ENCODE data around the gene DROSHA.
"Not testable (repeated sequence)": the region's sequence is repeated elsewhere in the genome, so short reads cannot be mapped to it uniquely, and the experiment has no call there.

The DROSHA gene

DNA sequence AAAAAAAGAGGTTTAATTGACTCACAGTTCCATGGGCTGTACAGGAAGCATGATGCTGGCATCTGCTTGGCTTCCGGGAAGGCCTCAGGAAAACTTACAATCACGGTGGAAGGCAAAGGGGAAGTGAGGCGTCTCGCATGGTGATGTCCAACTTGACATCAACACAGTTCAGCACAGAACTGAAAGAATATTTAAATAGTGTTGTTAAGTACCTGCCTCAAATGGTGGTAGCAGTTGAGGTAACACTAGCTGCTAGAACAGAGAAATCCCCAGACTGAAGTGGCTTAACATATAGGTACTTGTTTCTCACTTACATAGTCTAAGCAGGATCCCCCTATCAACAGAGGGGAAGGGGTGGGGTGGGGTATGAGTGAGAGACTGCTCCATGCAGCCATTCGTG is 141.6 kb downstream of the DROSHA start:
- no peak for FAIRE-seq
- no peak for DNase-seq (ENCODE audit: insufficient read length, low spot score)

DNA sequence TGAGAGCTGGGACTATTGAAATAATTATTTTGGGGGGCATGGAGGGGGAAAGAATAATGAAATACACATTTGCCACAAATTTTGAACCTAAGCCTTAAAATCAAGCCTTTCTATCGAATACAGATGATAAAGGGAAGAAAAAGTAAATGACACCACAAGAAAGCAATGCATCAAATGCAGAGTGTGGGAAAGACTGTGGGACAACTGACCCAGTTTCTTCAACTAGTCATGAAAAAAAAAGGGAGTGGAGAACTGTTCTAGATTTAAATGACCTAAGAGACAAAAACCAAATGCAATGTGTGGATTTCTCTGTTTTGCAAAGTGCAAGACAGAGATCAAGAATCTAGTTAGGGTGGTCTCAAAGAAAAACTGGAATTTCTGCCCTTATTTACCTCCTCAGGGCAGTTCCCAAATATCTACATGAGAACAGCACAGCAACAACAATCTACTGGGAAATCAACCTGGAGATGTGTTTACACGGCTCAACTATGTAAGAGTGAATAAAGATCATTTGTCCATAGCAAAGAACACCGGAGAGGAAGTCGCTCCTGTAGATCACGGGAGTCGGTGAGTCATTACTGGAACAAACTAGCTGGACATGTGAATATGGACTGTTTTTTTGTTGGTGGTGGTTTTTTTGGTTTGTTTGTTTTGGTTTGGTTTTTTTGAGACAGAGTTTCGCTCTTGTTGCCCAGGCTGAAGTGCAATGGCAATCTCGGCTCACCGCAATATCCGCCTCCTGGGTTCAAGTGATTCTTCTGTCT is 145.9 kb downstream of the DROSHA start:
- FAIRE-seq (no peak), DNase-seq (ENCODE audit: insufficient read length, low spot score) (no peak)

DNA sequence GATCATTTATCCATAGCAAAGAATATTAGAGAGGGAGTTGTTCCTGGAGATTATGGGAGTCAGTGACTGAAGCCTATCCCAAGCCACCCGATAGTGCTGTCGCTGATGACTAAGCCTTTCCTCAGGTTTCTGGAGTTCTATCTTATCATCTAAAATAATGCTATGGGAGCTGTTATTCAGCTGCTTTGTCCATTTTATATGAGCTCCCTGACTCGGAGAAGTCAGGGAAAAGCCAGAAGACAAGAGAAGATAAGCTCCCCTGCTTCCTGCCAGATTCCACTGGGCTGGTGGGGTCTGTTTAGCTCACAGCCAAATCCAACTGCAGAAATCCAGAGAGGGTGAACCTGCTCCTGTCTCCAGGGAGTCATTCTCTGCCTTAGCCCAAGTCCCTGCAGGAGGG is 148.2 kb downstream of the DROSHA start:
- DNase-seq (ENCODE audit: insufficient read length, low spot score) (peak; percentile 56), FAIRE-seq (no peak)

DNA sequence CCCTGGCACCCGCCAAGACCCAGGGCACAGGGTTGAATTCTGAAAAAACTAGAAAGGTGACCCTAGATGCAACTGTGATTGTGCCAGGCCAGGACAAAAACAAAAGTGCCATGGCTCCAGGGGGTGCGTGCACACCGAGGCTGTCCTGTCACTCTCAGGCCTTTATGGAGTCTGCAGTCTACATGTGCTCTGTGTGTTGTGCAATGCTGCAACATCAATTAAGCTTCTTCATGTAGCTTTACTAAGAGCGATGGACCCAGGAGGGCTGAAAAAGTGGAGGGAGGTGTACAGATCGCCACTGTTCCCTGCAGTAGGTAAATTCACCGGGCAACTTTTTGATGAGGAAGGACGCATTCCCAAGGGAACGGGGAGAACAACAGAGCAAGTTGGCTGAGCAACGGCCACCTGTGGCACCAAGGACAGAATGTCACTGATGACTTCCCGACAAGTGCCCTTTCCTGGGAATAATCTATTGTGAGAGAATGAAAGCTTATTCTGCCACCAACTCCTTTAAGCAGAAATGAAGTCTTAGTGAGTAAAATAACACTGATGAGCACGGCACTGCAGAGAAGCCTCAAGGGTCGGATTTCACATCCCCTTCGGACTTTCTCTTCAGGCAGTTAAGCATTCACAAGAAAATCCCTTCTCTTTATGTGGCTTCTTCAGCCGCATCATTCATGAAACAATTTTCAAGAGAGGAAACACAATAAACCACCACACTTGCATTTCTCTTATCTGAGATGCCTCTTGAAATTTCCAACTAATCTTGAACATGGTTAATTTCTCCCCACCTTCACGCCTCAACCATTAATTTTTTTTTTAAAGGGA is 149.6 kb downstream of the DROSHA start:
- FAIRE-seq (no peak), DNase-seq (ENCODE audit: insufficient read length, low spot score) (no peak)

DNA sequence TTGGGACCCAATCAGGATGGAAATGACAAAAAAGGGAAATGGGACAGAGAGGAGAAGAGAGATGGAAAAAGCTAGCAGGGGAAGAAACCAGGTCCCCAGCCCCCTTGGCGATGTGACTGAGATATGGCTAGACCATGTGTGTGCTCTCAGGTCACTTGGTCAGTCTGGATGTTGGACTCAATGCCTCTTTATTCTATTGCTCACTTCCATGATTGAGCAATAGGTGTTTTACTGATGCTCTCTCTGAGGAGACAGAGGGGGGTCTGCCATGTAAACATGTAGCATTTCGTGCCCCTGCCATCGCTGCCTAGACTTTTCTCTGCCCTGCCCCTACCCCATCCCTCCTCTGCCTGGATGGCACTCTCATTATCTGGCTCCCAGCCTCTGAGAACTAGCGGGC is 150.6 kb downstream of the DROSHA start:
- no peak for FAIRE-seq

DNA sequence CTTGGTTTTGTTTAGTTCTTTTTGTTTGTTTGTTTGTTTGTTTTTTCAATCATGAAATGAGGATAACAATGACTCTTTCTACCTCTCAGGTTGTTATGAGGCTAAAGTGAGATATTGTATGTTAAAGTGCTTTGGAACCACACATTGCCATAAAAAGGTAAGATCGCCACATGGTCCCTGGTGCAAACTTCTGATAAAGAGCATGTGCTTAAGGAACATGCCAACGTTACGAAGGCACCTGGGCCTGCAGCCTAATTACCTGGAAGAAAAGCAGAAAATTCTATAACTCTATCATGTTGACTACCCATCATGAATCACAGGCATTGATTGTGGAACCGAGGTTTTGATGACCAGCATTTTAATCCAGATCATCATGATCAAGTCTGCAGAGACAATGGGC is 151.8 kb downstream of the DROSHA start:
- FAIRE-seq = no peak
- no peak for DNase-seq (ENCODE audit: insufficient read length, low spot score)

More for the DNA sequence above, 150.6 kb downstream of the DROSHA start:
- no peak for DNase-seq (ENCODE audit: insufficient read length, low spot score)

DNA sequence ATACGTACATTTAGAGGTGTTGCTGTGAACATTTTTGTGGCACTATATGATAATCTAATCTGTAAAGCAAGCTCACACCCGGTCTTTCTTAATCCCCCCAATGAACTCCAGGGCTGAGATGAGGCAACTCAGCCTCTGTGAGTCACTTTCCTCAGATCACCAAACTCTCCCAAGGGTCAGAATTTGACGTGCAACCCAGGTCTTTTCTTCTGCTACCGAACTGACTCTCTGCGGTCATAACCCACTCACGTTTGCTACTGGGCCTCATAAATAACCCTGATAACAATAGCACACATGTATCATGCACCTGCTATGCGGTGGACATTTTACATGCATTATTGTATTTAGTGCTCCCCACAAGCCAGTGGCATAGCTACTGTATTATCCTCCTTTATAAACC is 153.1 kb downstream of the DROSHA start:
- no peak for FAIRE-seq
- no peak for DNase-seq (ENCODE audit: insufficient read length, low spot score)

DNA sequence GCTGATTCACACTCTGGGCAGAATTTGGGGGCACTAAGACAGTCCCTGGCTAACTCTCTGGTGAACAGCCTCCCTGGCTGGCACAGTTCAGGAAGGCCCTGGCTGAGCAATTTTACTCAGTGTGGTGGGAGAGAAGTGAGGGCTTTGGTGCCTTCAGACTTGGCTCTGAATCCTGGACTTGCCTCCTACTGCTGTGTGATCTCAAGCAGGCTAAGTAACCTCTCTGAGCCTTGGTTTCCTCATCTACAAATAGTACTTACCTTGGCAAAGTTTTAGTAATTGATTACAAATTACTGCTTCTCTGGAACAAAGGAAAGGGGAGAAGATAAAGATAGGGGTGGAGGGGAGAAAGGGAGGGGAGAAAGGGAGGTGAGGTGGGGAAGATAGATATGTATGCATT is 153.8 kb downstream of the DROSHA start:
- DNase-seq (ENCODE audit: insufficient read length, low spot score) = no peak
- no peak for FAIRE-seq

DNA sequence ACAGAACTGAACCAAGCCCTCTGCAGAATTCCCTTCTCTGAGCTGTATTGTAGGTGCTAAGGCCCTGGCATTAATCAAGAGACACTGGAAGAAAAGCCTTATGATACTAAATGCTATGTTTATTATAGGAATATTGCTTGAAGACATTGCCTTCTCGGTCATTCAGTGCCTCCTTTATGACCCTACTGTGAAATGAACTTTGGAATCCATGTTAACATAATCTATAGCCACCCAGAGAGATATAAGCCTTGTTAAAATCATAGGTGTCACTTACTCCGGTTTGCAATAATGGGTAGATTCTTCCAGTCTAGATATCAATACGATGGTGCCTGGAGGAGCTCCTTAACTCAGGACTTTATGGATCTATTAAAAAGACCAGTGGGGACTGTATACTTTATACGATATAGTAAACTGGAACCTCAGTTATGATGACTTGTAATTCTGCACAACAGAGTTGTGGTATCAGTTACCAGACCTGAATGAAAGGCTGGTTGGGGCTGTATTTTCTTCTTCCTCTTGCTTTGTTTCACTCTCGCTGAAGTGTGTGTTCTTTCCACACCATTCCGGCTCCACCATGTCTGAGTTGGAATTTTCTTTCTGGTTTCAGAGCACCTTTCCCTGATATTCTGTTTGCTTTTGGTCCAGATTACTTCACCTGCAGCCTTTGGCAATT is 154.5 kb downstream of the DROSHA start:
- DNase-seq (ENCODE audit: insufficient read length, low spot score) = no peak
- peak; percentile 13 for FAIRE-seq

DNA sequence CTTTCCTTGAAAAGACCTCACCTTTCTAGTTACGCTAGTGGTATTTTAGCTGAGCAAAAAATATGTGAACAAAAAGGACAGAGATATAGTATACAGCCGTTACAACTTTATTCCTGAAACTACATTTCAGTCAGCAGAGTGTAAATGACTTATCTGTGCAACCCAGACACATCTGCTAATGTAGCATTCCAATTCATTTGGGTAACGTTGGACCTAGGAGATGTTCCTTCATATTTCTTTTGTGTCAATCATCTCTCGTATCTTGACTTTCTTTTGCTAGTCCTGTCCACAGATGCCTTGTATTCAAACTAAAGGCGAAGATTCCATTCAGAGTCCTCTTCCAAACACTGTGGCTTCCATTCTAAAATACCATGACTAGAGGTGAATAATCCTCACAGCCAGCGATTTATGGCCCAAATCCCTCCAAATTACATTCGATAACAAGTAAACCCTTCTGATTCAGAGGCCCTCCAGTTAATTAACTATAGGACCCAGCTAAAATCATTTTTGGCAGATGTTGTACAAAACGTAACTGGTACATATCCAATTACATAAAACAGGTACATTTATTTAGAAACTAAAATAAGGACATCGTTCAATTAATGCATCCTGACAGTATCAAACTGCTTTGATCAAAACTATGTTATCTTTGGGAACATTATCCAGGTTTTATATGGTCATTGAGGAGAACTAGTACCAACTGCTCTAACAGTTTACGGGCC is 155.7 kb downstream of the DROSHA start:
- DNase-seq (ENCODE audit: insufficient read length, low spot score) (no peak), FAIRE-seq (no peak)

DNA sequence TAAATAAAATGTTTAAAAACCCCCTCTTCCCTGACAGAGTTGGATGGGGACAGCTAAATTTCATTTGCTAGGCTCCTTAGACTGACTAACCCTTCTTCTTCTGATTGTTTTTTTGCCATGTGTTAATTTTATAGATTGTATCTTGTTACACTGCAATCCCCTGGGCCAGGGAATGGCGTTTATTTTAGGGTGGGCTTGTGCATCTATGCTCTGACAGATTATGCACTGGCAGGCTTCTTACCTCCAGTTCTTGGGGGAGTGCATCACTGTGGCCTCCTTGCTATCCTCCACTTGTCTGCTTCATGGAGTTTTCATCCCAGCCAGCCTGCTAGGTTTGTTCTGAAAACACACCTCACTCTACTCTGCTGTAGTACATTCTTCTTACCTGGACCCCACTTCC is 159.8 kb downstream of the DROSHA start:
- FAIRE-seq = no peak
- no peak for DNase-seq (ENCODE audit: insufficient read length, low spot score)

DNA sequence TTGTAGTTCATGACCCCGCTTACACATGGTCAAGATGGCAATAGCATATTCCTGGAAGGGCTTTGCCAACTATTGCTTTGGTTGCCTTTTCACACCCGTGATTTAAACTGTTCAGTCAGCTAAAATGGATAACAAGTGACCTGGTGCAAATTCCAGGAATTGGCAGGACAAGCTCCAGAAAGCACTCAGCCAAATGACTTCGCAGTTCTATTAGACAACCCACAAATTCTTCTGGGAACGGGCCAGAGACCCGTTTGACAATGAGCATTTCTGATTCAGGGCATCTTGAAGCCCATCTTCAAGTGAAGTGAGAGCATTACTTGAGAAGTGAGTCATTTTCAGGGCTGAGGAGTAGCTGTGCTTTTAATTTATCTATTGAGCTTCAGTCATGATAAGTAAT is 165.0 kb downstream of the DROSHA start:
- no peak for DNase-seq (ENCODE audit: insufficient read length, low spot score)
- peak; percentile 88 for FAIRE-seq

DNA sequence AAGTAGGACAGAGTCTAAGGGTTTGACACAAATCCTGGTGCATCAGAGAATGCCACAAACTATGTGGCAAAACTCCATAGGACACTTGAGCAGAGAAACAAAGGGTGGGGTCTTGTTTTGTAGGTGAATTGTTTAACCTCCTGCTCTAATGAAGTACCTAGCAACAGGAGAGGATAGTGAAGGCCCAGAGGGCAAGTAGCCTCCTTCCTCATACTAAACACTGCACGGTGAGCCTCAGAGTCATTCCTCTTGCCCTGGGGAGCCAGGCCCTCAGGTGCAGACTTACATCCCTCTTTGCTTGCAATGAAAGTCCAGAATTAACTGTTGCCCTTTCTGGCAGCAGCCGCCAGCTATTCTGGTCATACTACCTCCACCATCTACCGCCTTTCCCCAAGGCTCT is 166.1 kb downstream of the DROSHA start:
- FAIRE-seq (no peak), DNase-seq (ENCODE audit: insufficient read length, low spot score) (no peak)

DNA sequence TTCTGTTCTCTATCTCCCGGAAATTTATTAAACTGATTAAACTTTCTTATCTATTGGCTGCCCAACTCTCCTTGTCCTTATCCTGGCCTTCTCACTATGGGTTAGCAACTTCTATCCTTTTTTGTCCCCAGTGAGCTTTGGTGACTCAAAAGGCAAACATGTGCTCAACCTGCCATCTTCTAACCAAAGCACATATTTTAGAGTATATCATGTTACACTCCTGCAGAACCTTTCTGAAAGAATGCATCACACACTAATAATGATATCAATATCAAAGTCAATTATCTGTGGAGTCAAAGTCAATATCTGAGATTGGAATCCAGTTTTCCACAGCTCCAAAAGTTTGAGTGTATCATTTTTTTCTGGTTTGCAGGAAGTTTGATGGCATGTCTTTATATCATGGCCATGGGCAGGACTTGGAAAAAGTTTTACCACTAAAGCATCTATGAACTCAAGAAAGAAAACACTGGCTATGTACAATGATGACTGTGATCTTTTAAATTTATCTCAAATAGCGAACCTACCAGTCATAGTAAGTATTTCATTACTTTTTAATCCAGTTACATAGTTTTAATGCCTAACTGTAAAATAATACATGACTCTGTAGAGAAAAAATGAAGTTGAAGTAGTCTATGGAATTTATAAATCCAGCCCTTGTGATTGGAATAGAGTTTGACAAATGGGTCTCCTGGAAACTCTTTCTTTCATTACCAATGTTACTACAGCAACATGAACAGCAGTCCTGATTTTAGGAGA is 166.8 kb downstream of the DROSHA start:
- DNase-seq (ENCODE audit: insufficient read length, low spot score) (no peak), FAIRE-seq (peak; percentile 82)

DNA sequence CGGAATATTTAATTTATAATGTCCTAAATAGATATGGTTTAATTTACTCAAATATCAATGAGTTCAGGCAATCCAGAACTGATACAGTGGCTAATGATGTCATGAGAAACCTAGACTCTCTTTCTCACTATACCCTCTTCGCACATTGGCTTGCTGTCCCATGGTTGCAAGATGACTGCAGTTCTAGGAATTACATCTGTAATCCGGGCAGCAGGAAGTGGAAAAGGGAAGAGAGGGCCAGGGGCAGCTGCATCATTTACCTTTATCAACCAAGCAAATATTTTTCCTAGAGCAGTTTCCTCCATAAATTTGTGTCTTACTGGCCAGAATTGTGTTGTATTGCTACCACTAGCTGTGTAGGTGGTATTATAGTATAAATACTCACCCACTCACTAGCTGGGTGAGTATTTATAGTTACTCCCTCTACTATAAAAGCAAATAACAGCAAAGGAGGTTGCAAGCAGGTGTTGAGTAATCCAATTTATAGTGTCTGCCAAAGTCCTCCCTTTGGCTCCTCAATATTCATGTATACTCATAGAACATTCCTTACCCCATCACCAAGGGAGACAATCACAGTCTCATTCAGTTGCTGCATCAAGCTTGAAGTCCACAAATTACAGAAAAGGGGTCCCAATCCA is 168.8 kb downstream of the DROSHA start:
- DNase-seq (ENCODE audit: insufficient read length, low spot score) = no peak
- no peak for FAIRE-seq

DNA sequence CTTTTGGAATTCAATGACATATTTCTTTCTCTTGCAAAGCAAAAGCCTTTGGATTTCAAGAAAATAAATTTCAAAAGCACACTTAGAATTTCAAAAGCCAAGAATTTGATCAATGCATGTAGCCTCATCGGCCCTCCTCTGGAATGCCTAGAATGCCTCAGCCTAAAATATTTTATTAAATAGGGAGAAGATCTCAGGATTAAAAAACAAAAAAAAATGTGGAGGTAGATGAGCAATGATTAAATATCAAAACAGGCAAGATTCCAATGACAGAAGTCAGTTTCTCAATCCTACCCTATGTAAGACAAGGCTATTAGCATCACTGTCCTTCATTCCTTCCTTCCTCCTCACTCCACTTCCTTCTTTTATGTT is 169.4 kb downstream of the DROSHA start:
- FAIRE-seq (no peak), DNase-seq (ENCODE audit: insufficient read length, low spot score) (no peak)

DNA sequence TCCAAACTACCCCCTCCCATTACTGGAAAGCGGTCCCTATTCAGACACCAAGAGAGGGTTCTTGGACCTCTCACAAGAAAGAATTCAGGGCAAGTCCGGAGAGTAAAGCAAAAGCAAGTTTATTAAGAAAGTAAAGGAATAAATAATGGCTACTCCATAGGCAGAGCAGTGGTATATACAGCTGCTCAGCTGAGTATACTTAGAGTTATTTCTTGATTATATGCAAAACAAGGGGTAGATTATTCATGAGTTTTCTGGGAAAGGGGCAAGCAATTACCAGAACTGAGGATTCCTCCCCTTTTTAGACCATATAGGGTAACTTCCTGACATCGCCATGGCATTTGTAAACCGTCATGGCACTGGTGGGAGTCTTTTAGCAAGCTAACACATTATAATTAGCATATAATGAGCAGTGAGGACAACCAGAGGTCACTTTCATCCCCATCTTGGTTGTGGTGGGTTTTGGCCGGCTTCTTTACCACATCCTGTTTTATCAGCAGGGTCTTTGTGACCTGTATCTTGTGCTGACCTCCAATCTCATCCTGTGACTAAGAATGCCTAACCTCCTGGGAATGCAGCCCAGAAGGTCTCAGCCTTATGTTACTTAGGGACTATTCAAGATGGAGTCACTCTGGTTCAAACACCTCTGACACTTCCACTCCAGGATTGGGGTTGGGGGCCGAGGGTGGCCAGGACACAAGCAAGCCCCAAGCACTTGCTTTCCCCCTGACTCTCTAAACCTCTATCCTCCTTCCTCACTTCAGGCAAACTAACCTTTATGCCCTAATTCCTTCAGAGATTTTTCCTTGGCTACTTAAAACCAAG is 170.0 kb downstream of the DROSHA start:
- not testable (repeated sequence) for DNase-seq (ENCODE audit: insufficient read length, low spot score)
- FAIRE-seq = peak; percentile 20

DNA sequence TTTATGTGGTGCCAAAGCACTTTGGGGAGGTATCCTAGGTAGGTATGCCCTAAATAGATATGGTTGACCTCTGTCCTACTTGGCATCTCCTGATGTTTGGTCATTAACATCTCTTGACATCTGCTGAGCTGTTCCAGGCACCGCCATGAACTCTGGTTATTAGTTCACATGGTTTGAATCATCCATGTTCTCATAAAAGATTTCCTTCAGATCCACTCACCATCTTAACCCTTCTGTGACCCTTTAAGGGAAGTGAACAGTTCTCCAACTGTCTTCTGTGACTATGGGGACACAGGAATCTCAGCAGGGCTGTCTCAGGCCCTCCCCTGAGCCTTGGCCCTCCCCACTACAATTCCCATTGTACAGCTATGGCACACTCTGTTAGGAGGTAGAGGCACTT is 170.7 kb downstream of the DROSHA start:
- FAIRE-seq = no peak

DNA sequence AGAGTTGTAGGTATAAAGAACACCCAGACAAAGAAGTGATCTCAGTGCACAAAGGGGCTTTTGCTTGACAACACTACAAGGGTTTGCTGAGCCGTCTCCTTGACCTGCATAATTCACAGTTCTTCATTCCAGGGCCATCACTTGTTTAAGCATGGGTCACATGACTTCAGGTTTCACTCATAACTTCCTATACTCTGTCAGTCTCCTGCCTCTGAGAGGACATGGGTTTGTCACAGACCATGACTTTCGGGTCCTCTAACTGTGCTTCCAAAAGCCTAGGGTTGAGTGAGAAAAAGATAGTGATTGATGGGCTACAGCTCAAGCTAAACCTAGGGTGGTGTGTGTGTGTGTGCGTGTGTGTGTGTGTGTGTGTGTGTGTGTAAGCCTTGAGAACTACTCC is 172.1 kb downstream of the DROSHA start:
- FAIRE-seq (no peak), DNase-seq (ENCODE audit: insufficient read length, low spot score) (no peak)

More for the DNA sequence above, 170.7 kb downstream of the DROSHA start:
- no peak for DNase-seq (ENCODE audit: insufficient read length, low spot score)

Measured in HTR-8/SVneo (cell line).